ENCODE measurements around the gene CCL26. TPM values are rescaled to one million over a fixed set of nuclear protein-coding genes. Genes with fewer than 3 reads are reported as not detected.
"Not testable (repeated sequence)": the region's sequence is repeated elsewhere in the genome, so short reads cannot be mapped to it uniquely, and the experiment has no call there.

The CCL26 gene
- total RNA-seq, 4 donors from 2014 or later: not detected

DNA sequence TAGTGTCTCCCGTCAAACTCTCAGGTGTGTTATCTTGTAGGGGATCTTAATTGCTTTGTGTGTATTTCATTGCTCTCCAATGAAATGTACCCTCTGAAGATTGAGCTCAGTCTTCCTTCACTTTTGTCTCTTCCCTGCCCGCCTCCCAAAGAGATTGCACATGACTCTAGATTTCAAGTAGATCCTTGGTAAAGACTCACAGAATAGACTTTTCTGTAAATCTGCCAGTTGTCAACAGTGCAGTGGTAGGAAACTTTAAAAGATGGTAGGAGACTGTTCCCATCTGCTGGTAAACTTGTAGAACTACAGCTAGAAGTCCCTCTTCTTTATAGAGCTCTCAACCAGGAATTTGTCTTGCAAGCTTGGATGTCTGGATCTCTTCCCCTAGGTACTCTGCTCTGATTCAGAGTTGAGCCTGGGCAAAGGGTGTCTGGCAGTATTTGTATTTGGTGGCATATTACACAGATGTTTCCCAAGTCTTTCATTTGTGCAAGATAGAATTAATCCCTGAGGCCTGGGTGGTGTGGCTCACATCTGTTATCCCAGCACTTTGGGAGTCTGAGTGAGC is 9.6 kb downstream of the CCL26 start:
- in situ Hi-C loops (cut with MboI; ENCODE audit: low sequenced_read_pairs in 4 of 4) (loop anchor here in 1 of 4 donors (25.0 kb wide), 1 partner anchor 700 kb away; the partner anchor contains the start of gene RCC1L), intact Hi-C loops (cut with DNase I; ENCODE audit: low total_unique reads) (no loop called here)
- TF ChIP-seq POLR2A (IDR thresholded peaks at IDR 0.05) (no peak), CTCF (IDR thresholded peaks at IDR 0.05 in 4 of 5, conservative IDR thresholded peaks at IDR 0.05 in 1 of 5) (peak; percentile 48 to 72 (median 65))
- ATAC-seq (peak; percentile 89 to 94), DNase-seq (no peak)
- no peaks in the 10 kb centered on the region for H3K36me3 ChIP-seq
- H3K27ac ChIP-seq: no peak overlapping the region
- H3K27me3 ChIP-seq: no peaks in the 10 kb centered on the region
- H3K4me3 ChIP-seq: no peak overlapping the region
- H3K4me1 ChIP-seq: no peaks in the 10 kb centered on the region
- H3K9me3 ChIP-seq: no peaks in the 10 kb centered on the region

DNA sequence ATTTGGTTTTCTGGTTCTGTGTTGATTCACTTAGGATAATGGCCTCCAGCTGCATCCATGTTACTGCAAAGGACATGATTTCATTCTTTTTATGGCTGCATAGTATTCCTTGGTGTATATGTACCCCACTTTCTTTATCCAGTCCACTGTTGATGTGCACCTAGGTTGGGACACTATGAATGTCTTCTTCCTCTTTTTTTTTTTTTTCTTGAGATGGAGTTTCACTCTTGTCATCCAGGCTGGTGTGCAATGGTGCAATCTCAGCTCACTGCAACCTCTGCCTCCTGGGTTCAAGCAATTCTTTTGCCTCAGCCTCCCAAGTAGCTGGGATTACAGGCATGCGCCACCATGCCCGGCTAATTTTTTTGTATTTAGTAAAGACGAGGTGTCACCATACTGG is 10.2 kb downstream of the CCL26 start:
- H3K9me3 ChIP-seq; H3K36me3 ChIP-seq; H3K4me3 ChIP-seq; H3K4me1 ChIP-seq; H3K27ac ChIP-seq; intact Hi-C loops (cut with DNase I; ENCODE audit: low total_unique reads); H3K27me3 ChIP-seq; ATAC-seq; DNase-seq: not testable (repeated sequence)
- in situ Hi-C loops (cut with MboI; ENCODE audit: low sequenced_read_pairs in 4 of 4): loop anchor here in 1 of 4 donors (25.0 kb wide), 1 partner anchor 700 kb away; the partner anchor contains the start of gene RCC1L

GRCh38 chr7:75758491-75758890 is 13.5 kb downstream of the CCL26 start:
- H3K4me3 ChIP-seq: no peak overlapping the region
- DNase-seq (no peak), ATAC-seq (no peak)
- intact Hi-C loops (cut with DNase I; ENCODE audit: low total_unique reads) (no loop called here), in situ Hi-C loops (cut with MboI; ENCODE audit: low sequenced_read_pairs in 4 of 4) (loop anchor here in 1 of 4 donors (25.0 kb wide), 1 partner anchor 696 kb away; the partner anchor contains the start of gene RCC1L)
- H3K36me3 ChIP-seq: no peaks in the 10 kb centered on the region
- no peak overlapping the region for H3K27ac ChIP-seq
- no peaks in the 10 kb centered on the region for H3K4me1 ChIP-seq
- H3K27me3 ChIP-seq: no peaks in the 10 kb centered on the region
- no peak for TF ChIP-seq POLR2A (IDR thresholded peaks at IDR 0.05)
- no peak for TF ChIP-seq CTCF (IDR thresholded peaks at IDR 0.05 in 4 of 5, conservative IDR thresholded peaks at IDR 0.05 in 1 of 5)
- no peaks in the 10 kb centered on the region for H3K9me3 ChIP-seq

DNA sequence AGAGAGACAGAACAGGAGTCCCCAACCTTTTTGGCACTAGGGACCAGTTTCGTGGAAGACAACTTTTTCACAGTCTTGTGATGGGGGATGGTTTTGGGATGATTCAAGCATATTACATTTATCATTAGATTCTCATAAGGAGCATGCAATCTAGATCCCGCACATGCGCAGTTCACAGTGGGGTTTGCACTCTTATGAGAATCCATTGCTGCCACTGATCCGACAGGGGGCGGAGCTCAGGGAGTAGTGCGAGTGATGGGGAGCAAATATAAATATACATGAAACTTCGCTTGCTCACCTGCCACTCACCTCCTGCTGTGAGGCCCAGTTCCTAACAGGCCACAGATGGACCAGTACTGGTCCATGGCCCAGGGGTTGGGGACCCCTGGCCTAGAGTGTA is 14.2 kb downstream of the CCL26 start:
- intact Hi-C loops (cut with DNase I; ENCODE audit: low total_unique reads): no loop called here

More for the DNA sequence above, 14.2 kb downstream of the CCL26 start:
- TF ChIP-seq CTCF (IDR thresholded peaks at IDR 0.05 in 4 of 5, conservative IDR thresholded peaks at IDR 0.05 in 1 of 5) (no peak), POLR2A (IDR thresholded peaks at IDR 0.05) (no peak)
- Histone ChIP-seq H3K27me3 (no peaks in the 10 kb centered on the region), H3K4me1 (no peaks in the 10 kb centered on the region), H3K27ac (no peak overlapping the region), H3K36me3 (no peaks in the 10 kb centered on the region), H3K9me3 (no peaks in the 10 kb centered on the region), H3K4me3 (no peak overlapping the region)
- no peak for ATAC-seq
- no peak for DNase-seq
- in situ Hi-C loops (cut with MboI; ENCODE audit: low sequenced_read_pairs in 4 of 4): loop anchor here in 1 of 4 donors (25.0 kb wide), 1 partner anchor 696 kb away; the partner anchor contains the start of gene RCC1L
